Measurements from ENCODE around the gene GALNS. TPM values are rescaled to one million over a fixed set of nuclear protein-coding genes. Genes with fewer than 3 reads are reported as not detected.

GALNS gene
- total and polyA plus RNA-seq, 4 donors: 6.8 to 20.6 (median 10.8) TPM

DNA sequence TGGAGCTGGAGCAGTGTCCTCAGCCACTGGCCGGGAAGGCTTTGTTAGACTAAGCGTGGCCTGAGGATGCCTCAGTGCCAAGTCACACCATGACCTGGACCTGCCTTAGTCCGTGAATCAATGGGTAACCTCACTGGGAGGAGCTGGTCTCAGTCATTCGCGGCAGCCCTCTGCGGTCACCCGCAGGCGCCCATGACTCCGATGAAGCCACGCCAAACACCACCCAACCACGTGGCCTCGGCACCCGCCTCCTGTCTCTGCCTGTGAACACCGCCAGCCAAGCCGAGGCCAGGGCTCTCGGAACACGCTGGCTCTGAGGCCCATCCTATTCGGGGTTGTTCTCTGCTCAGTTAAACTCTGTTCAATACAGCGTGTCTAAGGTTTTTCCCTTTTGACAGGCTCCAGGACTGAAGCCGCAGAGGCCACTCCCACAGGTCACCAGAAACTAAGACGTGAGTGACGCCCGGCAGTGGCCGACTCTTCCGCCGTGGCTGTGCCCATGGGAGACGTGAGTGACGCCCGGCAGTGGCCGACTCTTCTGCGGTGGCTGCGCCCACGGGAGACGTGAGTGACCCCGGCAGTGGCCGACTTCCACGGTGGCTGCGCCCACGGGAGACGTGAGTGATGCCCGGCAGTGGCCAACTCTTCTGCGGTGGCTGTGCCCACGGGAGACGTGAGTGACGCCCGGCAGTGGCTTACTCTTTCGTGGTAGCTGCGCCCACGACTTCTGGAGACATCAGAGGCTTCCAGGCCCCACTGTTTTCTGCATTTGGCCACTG lies 26.6 kb upstream of the GALNS start:
- H3K9ac ChIP-seq (ENCODE audit: low read depth in 1 of 2, low read length in 2 of 2): no peak overlapping the region
- TF ChIP-seq NR2F2 (IDR thresholded peaks at IDR 0.05): no peak
- no peak for TF ChIP-seq TAF1 (conservative IDR thresholded peaks at IDR 0.05)
- peak in 1 of 2 donors; percentile 86 for TF ChIP-seq RXRA (IDR thresholded peaks at IDR 0.05)
- peak in 1 of 2 donors; percentile 73 for TF ChIP-seq HNF4A (conservative IDR thresholded peaks at IDR 0.05)
- no peak for TF ChIP-seq YY1 (IDR thresholded peaks at IDR 0.05)
- TF ChIP-seq, protein P1, sequence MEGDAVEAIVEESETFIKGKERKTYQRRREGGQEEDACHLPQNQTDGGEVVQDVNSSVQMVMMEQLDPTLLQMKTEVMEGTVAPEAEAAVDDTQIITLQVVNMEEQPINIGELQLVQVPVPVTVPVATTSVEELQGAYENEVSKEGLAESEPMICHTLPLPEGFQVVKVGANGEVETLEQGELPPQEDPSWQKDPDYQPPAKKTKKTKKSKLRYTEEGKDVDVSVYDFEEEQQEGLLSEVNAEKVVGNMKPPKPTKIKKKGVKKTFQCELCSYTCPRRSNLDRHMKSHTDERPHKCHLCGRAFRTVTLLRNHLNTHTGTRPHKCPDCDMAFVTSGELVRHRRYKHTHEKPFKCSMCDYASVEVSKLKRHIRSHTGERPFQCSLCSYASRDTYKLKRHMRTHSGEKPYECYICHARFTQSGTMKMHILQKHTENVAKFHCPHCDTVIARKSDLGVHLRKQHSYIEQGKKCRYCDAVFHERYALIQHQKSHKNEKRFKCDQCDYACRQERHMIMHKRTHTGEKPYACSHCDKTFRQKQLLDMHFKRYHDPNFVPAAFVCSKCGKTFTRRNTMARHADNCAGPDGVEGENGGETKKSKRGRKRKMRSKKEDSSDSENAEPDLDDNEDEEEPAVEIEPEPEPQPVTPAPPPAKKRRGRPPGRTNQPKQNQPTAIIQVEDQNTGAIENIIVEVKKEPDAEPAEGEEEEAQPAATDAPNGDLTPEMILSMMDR (IDR thresholded peaks at IDR 0.05; ENCODE audit: low read depth, low read length, missing input control): no peak
- peaks cover 0 to 2% (median 0%) of the 10 kb centered on the region in 4 donors for H3K36me3 ChIP-seq (ENCODE audit: control insufficient read depth in 4 of 4, insufficient read depth in 3 of 4, low read depth in 1 of 4, low read length in 3 of 4)
- H3K27ac ChIP-seq (ENCODE audit: low read depth in 1 of 2, low read length in 2 of 2): peak overlapping the region; percentile 55 to 70
- H3K4me1 ChIP-seq (ENCODE audit: control insufficient read depth in 4 of 4, insufficient read depth in 4 of 4, low read length in 3 of 4): peaks cover 16 to 63% (median 40%) of the 10 kb centered on the region in 4 donors
- no peak overlapping the region for H3K4me3 ChIP-seq (ENCODE audit: low read depth in 1 of 3, low read length in 3 of 3)
- H3K27me3 ChIP-seq (ENCODE audit: control insufficient read depth in 4 of 4, insufficient read depth in 4 of 4, low read length in 3 of 4): no peaks in the 10 kb centered on the region
- 71% methylated on average over 49 of the region's 49 CpGs for WGBS
- DNase-seq (ENCODE audit: low spot score): no peak
- H3K9me3 ChIP-seq (ENCODE audit: control insufficient read depth in 4 of 4, low read length in 3 of 4): no peaks in the 10 kb centered on the region

DNA sequence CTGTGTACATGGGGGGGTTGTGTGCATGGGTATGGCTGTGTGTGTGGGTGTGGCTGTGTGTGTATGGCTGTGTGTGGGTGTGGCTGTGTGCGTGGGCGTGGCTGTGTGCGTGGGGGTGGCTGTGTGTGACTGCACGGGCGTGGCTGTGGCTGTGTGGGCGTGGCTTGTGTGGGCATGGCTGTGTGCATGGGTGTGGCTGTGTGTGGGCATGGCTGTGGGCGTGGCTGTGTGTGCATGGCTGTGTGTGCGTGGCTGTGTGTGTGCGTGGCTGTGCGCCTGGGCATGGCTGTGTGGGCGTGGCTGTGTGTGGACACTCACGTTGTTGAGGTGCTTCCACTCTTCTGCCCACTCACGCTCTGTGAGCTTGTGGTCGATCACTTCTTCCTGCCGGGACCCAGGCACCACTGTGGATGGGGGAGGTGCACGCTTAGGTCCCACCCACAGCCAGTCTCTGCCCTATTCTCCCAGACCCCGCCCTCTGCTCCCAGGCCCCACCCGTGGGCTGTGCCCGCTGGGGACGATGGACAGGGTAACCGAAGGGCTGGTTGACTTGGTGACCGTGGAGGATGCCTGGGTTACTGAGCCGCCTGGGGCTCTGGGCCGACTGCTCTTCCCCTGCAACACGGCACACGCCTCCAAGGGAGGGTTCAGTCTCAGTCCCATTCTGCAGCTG lies 25.7 kb upstream of the GALNS start:
- 67% methylated on average over 26 of the region's 26 CpGs for WGBS
- Histone ChIP-seq H3K36me3 (ENCODE audit: control insufficient read depth in 4 of 4, insufficient read depth in 3 of 4, low read depth in 1 of 4, low read length in 3 of 4) (peaks cover 0 to 4% (median 0%) of the 10 kb centered on the region in 4 donors), H3K27me3 (ENCODE audit: control insufficient read depth in 4 of 4, insufficient read depth in 4 of 4, low read length in 3 of 4) (no peaks in the 10 kb centered on the region), H3K9me3 (ENCODE audit: control insufficient read depth in 4 of 4, low read length in 3 of 4) (no peaks in the 10 kb centered on the region), H3K9ac (ENCODE audit: low read depth in 1 of 2, low read length in 2 of 2) (no peak overlapping the region), H3K4me1 (ENCODE audit: control insufficient read depth in 4 of 4, insufficient read depth in 4 of 4, low read length in 3 of 4) (peaks cover 16 to 57% (median 35%) of the 10 kb centered on the region in 4 donors), H3K27ac (ENCODE audit: low read depth in 1 of 2, low read length in 2 of 2) (peak overlapping the region; percentile 55 to 70), H3K4me3 (ENCODE audit: low read depth in 1 of 3, low read length in 3 of 3) (no peak overlapping the region)
- peak in 1 of 2 donors; percentile 26 for TF ChIP-seq EGR1 (IDR thresholded peaks at IDR 0.05; ENCODE audit: low read depth in 2 of 2)
- no peak for TF ChIP-seq NR2F2 (IDR thresholded peaks at IDR 0.05)
- DNase-seq (ENCODE audit: low spot score): peak; percentile 47

DNA sequence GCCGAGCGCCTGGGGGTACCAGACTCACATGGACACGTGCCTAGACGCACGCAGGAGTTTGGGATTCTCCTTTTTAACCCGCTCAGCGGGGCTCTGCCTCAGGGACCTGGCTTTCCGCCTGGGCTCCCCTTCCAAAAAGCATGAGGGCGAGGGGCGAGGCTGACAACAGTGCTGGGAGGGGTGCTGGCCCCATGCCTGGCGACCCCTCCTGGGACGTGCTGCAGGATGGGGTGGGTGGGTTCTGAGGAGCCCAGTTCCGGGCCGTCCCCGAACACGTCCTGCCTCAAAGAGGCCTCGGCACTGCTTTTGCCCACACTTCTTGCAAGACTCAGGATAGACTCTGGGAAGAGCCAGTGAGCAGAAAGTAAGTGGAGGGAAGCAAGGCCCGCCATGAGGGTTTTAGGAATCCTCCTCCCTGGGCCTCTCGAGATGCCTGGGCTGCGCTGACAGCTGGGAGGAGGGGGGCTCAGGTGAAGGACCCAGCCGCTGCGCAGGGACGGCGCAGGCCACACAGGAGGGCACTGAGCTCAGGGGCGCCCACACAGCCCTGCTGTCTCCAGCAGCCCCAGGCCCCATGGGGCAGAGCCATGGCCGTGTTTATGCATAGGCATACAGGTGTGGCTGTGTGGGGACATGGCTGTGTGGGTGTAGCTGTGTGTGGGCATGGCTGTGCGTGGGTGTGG lies 25.1 kb upstream of the GALNS start:
- peaks cover 0 to 6% (median 0%) of the 10 kb centered on the region in 4 donors for H3K36me3 ChIP-seq (ENCODE audit: control insufficient read depth in 4 of 4, insufficient read depth in 3 of 4, low read depth in 1 of 4, low read length in 3 of 4)
- H3K9ac ChIP-seq (ENCODE audit: low read depth in 1 of 2, low read length in 2 of 2): no peak overlapping the region
- WGBS: 77% methylated on average over 27 of the region's 27 CpGs
- H3K27me3 ChIP-seq (ENCODE audit: control insufficient read depth in 4 of 4, insufficient read depth in 4 of 4, low read length in 3 of 4): no peaks in the 10 kb centered on the region
- DNase-seq (ENCODE audit: low spot score): no peak
- peaks cover 16 to 57% (median 34%) of the 10 kb centered on the region in 4 donors for H3K4me1 ChIP-seq (ENCODE audit: control insufficient read depth in 4 of 4, insufficient read depth in 4 of 4, low read length in 3 of 4)
- H3K4me3 ChIP-seq (ENCODE audit: low read depth in 1 of 3, low read length in 3 of 3): peak overlapping the region in 2 of 3 donors; percentile 15 to 33
- H3K27ac ChIP-seq (ENCODE audit: low read depth in 1 of 2, low read length in 2 of 2): peak overlapping the region; percentile 76 to 88
- TF ChIP-seq NR2F2 (IDR thresholded peaks at IDR 0.05): no peak
- H3K9me3 ChIP-seq (ENCODE audit: control insufficient read depth in 4 of 4, low read length in 3 of 4): no peaks in the 10 kb centered on the region
